GM19372 (cell line): ENCODE data around the gene MSI2.

Experiments used
- ATAC-seq: cut with Tn5 transposase; IDR thresholded peaks from one replicate; pipeline ENCODE4 v1.9.1; 2021; ENCODE audit warnings: mild to moderate bottlenecking, low read depth, moderate library complexity; ENCODE audit not compliant: unreplicated experiment

MSI2 gene

GRCh38 chr17:57269052-57269451 lies 12.7 kb downstream of the MSI2 start:
- no peak for ATAC-seq

- no peak for ATAC-seq
Measured at GRCh38 chr17:57269598-57270255, 13.4 kb downstream of the MSI2 start.

GRCh38 chr17:57270801-57271245 lies 14.5 kb downstream of the MSI2 start:
- ATAC-seq, result no peak

- no peak for ATAC-seq
Measured at GRCh38 chr17:57271821-57272220, 15.5 kb downstream of the MSI2 start.

- no peak for ATAC-seq
Measured at GRCh38 chr17:57273490-57273889, 17.2 kb downstream of the MSI2 start.

- no peak for ATAC-seq
Measured at GRCh38 chr17:57274162-57274561, 17.8 kb downstream of the MSI2 start.

GRCh38 chr17:57275071-57275764 lies 18.9 kb downstream of the MSI2 start:
- ATAC-seq, result no peak

- ATAC-seq, result no peak
Measured at GRCh38 chr17:57276621-57277020, 20.3 kb downstream of the MSI2 start.

- ATAC-seq, result no peak
Measured at GRCh38 chr17:57277923-57278604, 21.7 kb downstream of the MSI2 start.

- ATAC-seq, result no peak
Measured at GRCh38 chr17:57278740-57279387, 22.5 kb downstream of the MSI2 start.

- no peak for ATAC-seq
Measured at GRCh38 chr17:57279432-57279831, 23.1 kb downstream of the MSI2 start.

GRCh38 chr17:57281887-57282286 lies 25.6 kb downstream of the MSI2 start:
- no peak for ATAC-seq

GRCh38 chr17:57282296-57282695 lies 26.0 kb downstream of the MSI2 start:
- no peak for ATAC-seq

- ATAC-seq, result no peak
Measured at GRCh38 chr17:57283203-57283971, 27.1 kb downstream of the MSI2 start.

- no peak for ATAC-seq
Measured at GRCh38 chr17:57284583-57284982, 28.3 kb downstream of the MSI2 start.

- no peak for ATAC-seq
Measured at GRCh38 chr17:57284984-57285646, 28.8 kb downstream of the MSI2 start.

- no peak for ATAC-seq
Measured at GRCh38 chr17:57285701-57286100, 29.4 kb downstream of the MSI2 start.

- no peak for ATAC-seq
Measured at GRCh38 chr17:57286399-57287105, 30.2 kb downstream of the MSI2 start.

- ATAC-seq, result no peak
Measured at GRCh38 chr17:57288040-57288772, 31.9 kb downstream of the MSI2 start.
